GM19395 (cell line): ENCODE data around the gene ST6GALNAC4.

ENCODE experiments used
- ATAC-seq: cut with Tn5 transposase; IDR thresholded peaks from one replicate; pipeline ENCODE4 v1.9.1; 2021; ENCODE audit warnings: mild to moderate bottlenecking, moderate library complexity; ENCODE audit not compliant: unreplicated experiment

Gene ST6GALNAC4

GRCh38 chr9:127931092-127931881, 14.4 kb upstream of the ST6GALNAC4 start:
- ATAC-seq, result no peak

GRCh38 chr9:127930231-127931091, 13.6 kb upstream of the ST6GALNAC4 start, which contains the start of gene PIP5KL1:
Gene PIP5KL1, minus strand, starts transcription at chr9:127930777. Its CDS starts 25 bp downstream, at chr9:127930752.
- ATAC-seq, result peak; percentile 82

- no peak for ATAC-seq
Measured at GRCh38 chr9:127929625-127929979, 12.8 kb upstream of the ST6GALNAC4 start.

GRCh38 chr9:127928676-127929624, 12.1 kb upstream of the ST6GALNAC4 start:
- no peak for ATAC-seq

- ATAC-seq, result no peak
Measured at GRCh38 chr9:127927988-127928675, 11.3 kb upstream of the ST6GALNAC4 start.

GRCh38 chr9:127927201-127927987, 10.6 kb upstream of the ST6GALNAC4 start:
- no peak for ATAC-seq

GRCh38 chr9:127926906-127927200, 10.0 kb upstream of the ST6GALNAC4 start:
- ATAC-seq, result no peak

GRCh38 chr9:127925959-127926905, 9.4 kb upstream of the ST6GALNAC4 start:
- no peak for ATAC-seq

- ATAC-seq, result no peak
Measured at GRCh38 chr9:127924736-127925444, 8.0 kb upstream of the ST6GALNAC4 start.

- no peak for ATAC-seq
Measured at GRCh38 chr9:127923771-127924170, 6.9 kb upstream of the ST6GALNAC4 start.

GRCh38 chr9:127923046-127923445, 6.2 kb upstream of the ST6GALNAC4 start:
- no peak for ATAC-seq

- no peak for ATAC-seq
Measured at GRCh38 chr9:127921557-127922120, 4.8 kb upstream of the ST6GALNAC4 start.

GRCh38 chr9:127920794-127921193, 4.0 kb upstream of the ST6GALNAC4 start:
- no peak for ATAC-seq

GRCh38 chr9:127919253-127919815, 2.5 kb upstream of the ST6GALNAC4 start:
- ATAC-seq, result no peak

GRCh38 chr9:127918183-127919107, 1.6 kb upstream of the ST6GALNAC4 start:
- ATAC-seq, result no peak

GRCh38 chr9:127917603-127918002, 762 bp upstream of the ST6GALNAC4 start:
- peak; percentile 21 for ATAC-seq
